GM12801 (cell line): ENCODE data around the gene AEN.

Source experiments
- TF ChIP-seq, protein P1 (sequence below): IDR thresholded peaks from one replicate; pipeline ENCODE4 v1.5.1; 2011; ENCODE audit warnings: control low read depth; ENCODE audit not compliant: insufficient read length; ENCODE audit errors: extremely low read depth

Gene AEN

GRCh38 chr15:88645171-88646087 is 24.3 kb downstream of the AEN start:
- TF ChIP-seq, protein P1, sequence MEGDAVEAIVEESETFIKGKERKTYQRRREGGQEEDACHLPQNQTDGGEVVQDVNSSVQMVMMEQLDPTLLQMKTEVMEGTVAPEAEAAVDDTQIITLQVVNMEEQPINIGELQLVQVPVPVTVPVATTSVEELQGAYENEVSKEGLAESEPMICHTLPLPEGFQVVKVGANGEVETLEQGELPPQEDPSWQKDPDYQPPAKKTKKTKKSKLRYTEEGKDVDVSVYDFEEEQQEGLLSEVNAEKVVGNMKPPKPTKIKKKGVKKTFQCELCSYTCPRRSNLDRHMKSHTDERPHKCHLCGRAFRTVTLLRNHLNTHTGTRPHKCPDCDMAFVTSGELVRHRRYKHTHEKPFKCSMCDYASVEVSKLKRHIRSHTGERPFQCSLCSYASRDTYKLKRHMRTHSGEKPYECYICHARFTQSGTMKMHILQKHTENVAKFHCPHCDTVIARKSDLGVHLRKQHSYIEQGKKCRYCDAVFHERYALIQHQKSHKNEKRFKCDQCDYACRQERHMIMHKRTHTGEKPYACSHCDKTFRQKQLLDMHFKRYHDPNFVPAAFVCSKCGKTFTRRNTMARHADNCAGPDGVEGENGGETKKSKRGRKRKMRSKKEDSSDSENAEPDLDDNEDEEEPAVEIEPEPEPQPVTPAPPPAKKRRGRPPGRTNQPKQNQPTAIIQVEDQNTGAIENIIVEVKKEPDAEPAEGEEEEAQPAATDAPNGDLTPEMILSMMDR = no peak

GRCh38 chr15:88646088-88646405 is 24.9 kb downstream of the AEN start:
- TF ChIP-seq, protein P1 = no peak

DNA sequence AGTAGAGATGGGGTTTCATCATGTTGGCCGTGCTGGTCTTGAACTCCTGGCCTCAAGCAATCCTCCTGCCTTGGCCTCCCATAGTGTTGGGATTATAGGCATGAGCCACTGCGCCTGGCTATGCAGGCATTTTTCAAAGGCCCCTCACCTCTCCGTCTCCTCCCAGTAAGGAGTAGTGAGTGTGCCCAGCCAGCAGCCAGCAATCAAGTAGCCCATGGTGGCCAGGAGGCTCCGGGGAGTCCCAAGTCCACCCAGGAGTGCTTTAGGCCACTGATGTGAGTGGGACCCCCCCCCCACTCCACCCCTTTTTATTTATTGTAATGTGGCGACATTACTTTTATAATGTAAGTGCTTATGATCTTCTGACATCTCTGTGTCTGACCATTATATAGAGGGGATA is 25.8 kb downstream of the AEN start:
- TF ChIP-seq, protein P1 = no peak

- TF ChIP-seq, protein P1 = no peak
These were observed 26.4 kb downstream of the AEN start for GRCh38 chr15:88647351-88648105.

GRCh38 chr15:88648357-88649214 is 27.4 kb downstream of the AEN start:
- TF ChIP-seq, protein P1 = no peak

DNA sequence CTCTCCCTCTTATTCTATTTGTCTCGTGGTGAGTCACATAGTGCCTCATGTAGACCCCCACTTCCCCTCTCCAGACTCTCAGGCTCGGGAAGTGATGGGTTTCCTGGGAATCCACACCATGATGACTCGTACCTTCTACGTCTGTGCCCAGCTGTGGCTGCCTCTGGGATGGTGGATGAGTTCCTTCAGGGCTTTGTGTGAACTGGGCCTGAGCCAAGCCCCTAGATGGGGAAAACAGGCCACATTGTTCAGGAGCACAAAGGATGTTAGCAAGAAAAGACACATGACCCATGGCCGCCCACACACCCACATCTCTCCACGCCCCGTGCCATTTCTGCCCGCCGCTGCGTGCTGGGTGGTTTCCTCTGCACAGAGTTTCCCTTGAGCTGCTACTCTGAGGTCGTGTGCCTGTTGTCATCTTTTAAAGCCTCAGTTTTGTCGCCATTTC is 28.2 kb downstream of the AEN start:
- TF ChIP-seq, protein P1 = no peak
